ENCODE results near the gene MRPL55.

The MRPL55 gene

GRCh38 chr1:228142155-228142691 is 33.1 kb upstream of the MRPL55 start:
- Mint-ChIP-seq H3K9me3 (ENCODE audit: low read depth) (no peaks in the 10 kb centered on the region), H3K36me3 (no peaks in the 10 kb centered on the region), H3K4me3 (peak overlapping the region; percentile 98), H3K27me3 (no peaks in the 10 kb centered on the region), H3K4me1 (ENCODE audit: low read depth) (peaks cover 27% of the 10 kb centered on the region), H3K27ac (peak overlapping the region; percentile 95)

GRCh38 chr1:228141226-228142044 is 32.3 kb upstream of the MRPL55 start:
- H3K4me1 Mint-ChIP-seq (ENCODE audit: low read depth), result peaks cover 27% of the 10 kb centered on the region
- H3K27me3 Mint-ChIP-seq, result no peaks in the 10 kb centered on the region
- H3K27ac Mint-ChIP-seq, result peak overlapping the region; percentile 95
- no peaks in the 10 kb centered on the region for H3K9me3 Mint-ChIP-seq (ENCODE audit: low read depth)
- peak overlapping the region; percentile 98 for H3K4me3 Mint-ChIP-seq
- no peaks in the 10 kb centered on the region for H3K36me3 Mint-ChIP-seq

- peak overlapping the region; percentile 98 for H3K4me3 Mint-ChIP-seq
- peak overlapping the region; percentile 95 for H3K27ac Mint-ChIP-seq
- H3K9me3 Mint-ChIP-seq (ENCODE audit: low read depth), result no peaks in the 10 kb centered on the region
- H3K36me3 Mint-ChIP-seq, result no peaks in the 10 kb centered on the region
- peaks cover 27% of the 10 kb centered on the region for H3K4me1 Mint-ChIP-seq (ENCODE audit: low read depth)
- H3K27me3 Mint-ChIP-seq, result no peaks in the 10 kb centered on the region
Observed at GRCh38 chr1:228140724-228141225, 31.7 kb upstream of the MRPL55 start.

- Mint-ChIP-seq H3K4me3 (peak within 1 kb of the TSS; percentile 98), H3K36me3 (no peaks in the 10 kb centered on the region), H3K27ac (peak within 1 kb of the TSS; percentile 95), H3K27me3 (no peaks in the 10 kb centered on the region), H3K9me3 (ENCODE audit: low read depth) (no peaks in the 10 kb centered on the region), H3K4me1 (ENCODE audit: low read depth) (peaks cover 27% of the 10 kb centered on the region)
Observed at GRCh38 chr1:228139931-228140723, 31.0 kb upstream of the MRPL55 start, which contains the start of gene GUK1. GUK1 (plus strand) TSS chr1:228140279; CDS start chr1:228140303, 24 bp downstream.

GRCh38 chr1:228139406-228139930 is 30.4 kb upstream of the MRPL55 start:
- no peaks in the 10 kb centered on the region for H3K9me3 Mint-ChIP-seq (ENCODE audit: low read depth)
- H3K4me1 Mint-ChIP-seq (ENCODE audit: low read depth), result peaks cover 24% of the 10 kb centered on the region
- no peaks in the 10 kb centered on the region for H3K36me3 Mint-ChIP-seq
- H3K27me3 Mint-ChIP-seq, result no peaks in the 10 kb centered on the region
- H3K27ac Mint-ChIP-seq, result peak overlapping the region; percentile 93
- peak overlapping the region; percentile 98 for H3K4me3 Mint-ChIP-seq

GRCh38 chr1:228136901-228137300 is 27.8 kb upstream of the MRPL55 start:
- Mint-ChIP-seq H3K9me3 (ENCODE audit: low read depth) (no peaks in the 10 kb centered on the region), H3K4me3 (no peak overlapping the region), H3K36me3 (no peaks in the 10 kb centered on the region), H3K27ac (no peak overlapping the region), H3K27me3 (no peaks in the 10 kb centered on the region), H3K4me1 (ENCODE audit: low read depth) (peaks cover under 1% of the 10 kb centered on the region)

- Mint-ChIP-seq H3K36me3 (no peaks in the 10 kb centered on the region), H3K4me1 (ENCODE audit: low read depth) (peaks cover 8% of the 10 kb centered on the region), H3K27ac (no peak overlapping the region), H3K9me3 (ENCODE audit: low read depth) (no peaks in the 10 kb centered on the region), H3K4me3 (no peak overlapping the region), H3K27me3 (peaks cover 2% of the 10 kb centered on the region)
Observed at GRCh38 chr1:228134591-228134990, 25.5 kb upstream of the MRPL55 start.

GRCh38 chr1:228131766-228132165 is 22.7 kb upstream of the MRPL55 start:
- Mint-ChIP-seq H3K36me3 (no peaks in the 10 kb centered on the region), H3K27ac (no peak overlapping the region), H3K4me1 (ENCODE audit: low read depth) (peaks cover 8% of the 10 kb centered on the region), H3K4me3 (no peak overlapping the region), H3K27me3 (peaks cover 4% of the 10 kb centered on the region), H3K9me3 (ENCODE audit: low read depth) (no peaks in the 10 kb centered on the region)

- Mint-ChIP-seq H3K9me3 (ENCODE audit: low read depth) (no peaks in the 10 kb centered on the region), H3K36me3 (no peaks in the 10 kb centered on the region), H3K27ac (no peak overlapping the region), H3K4me3 (no peak overlapping the region), H3K4me1 (ENCODE audit: low read depth) (peaks cover 4% of the 10 kb centered on the region), H3K27me3 (peaks cover 3% of the 10 kb centered on the region)
Observed at GRCh38 chr1:228125185-228125584, 16.1 kb upstream of the MRPL55 start.

- H3K4me1 Mint-ChIP-seq (ENCODE audit: low read depth), result peaks cover 5% of the 10 kb centered on the region
- H3K36me3 Mint-ChIP-seq, result no peaks in the 10 kb centered on the region
- no peaks in the 10 kb centered on the region for H3K9me3 Mint-ChIP-seq (ENCODE audit: low read depth)
- H3K27me3 Mint-ChIP-seq, result peaks cover 3% of the 10 kb centered on the region
- H3K4me3 Mint-ChIP-seq, result no peak overlapping the region
- no peak overlapping the region for H3K27ac Mint-ChIP-seq
Observed at GRCh38 chr1:228123505-228123904, 14.4 kb upstream of the MRPL55 start.

- Mint-ChIP-seq H3K9me3 (ENCODE audit: low read depth) (no peaks in the 10 kb centered on the region), H3K36me3 (peaks cover 2% of the 10 kb centered on the region), H3K27me3 (no peaks in the 10 kb centered on the region), H3K4me3 (no peak overlapping the region), H3K4me1 (ENCODE audit: low read depth) (peaks cover 5% of the 10 kb centered on the region), H3K27ac (no peak overlapping the region)
Observed at GRCh38 chr1:228122921-228123441, 13.9 kb upstream of the MRPL55 start.

GRCh38 chr1:228120857-228121489 is 11.9 kb upstream of the MRPL55 start:
- H3K27me3 Mint-ChIP-seq, result no peaks in the 10 kb centered on the region
- H3K4me1 Mint-ChIP-seq (ENCODE audit: low read depth), result peaks cover 5% of the 10 kb centered on the region
- H3K27ac Mint-ChIP-seq, result peak overlapping the region; percentile 19
- peak overlapping the region; percentile 37 for H3K4me3 Mint-ChIP-seq
- H3K36me3 Mint-ChIP-seq, result peaks cover 3% of the 10 kb centered on the region
- no peaks in the 10 kb centered on the region for H3K9me3 Mint-ChIP-seq (ENCODE audit: low read depth)

GRCh38 chr1:228120351-228120750 is 11.3 kb upstream of the MRPL55 start:
- Mint-ChIP-seq H3K4me3 (no peak overlapping the region), H3K36me3 (peaks cover 3% of the 10 kb centered on the region), H3K9me3 (ENCODE audit: low read depth) (no peaks in the 10 kb centered on the region), H3K27me3 (no peaks in the 10 kb centered on the region), H3K27ac (no peak overlapping the region), H3K4me1 (ENCODE audit: low read depth) (peaks cover 5% of the 10 kb centered on the region)

- no peaks in the 10 kb centered on the region for H3K9me3 Mint-ChIP-seq (ENCODE audit: low read depth)
- no peaks in the 10 kb centered on the region for H3K27me3 Mint-ChIP-seq
- H3K4me1 Mint-ChIP-seq (ENCODE audit: low read depth), result peaks cover 5% of the 10 kb centered on the region
- H3K4me3 Mint-ChIP-seq, result no peak overlapping the region
- no peak overlapping the region for H3K27ac Mint-ChIP-seq
- peaks cover 3% of the 10 kb centered on the region for H3K36me3 Mint-ChIP-seq
Observed at GRCh38 chr1:228118040-228118439, 8.9 kb upstream of the MRPL55 start.
